CD14-positive monocyte (primary cell): ENCODE results near the gene ICAM2. TPM values are rescaled to one million over a fixed set of nuclear protein-coding genes. Genes with fewer than 3 reads are reported as not detected.

Source experiments
- DNase-seq, 3 donors: peaks; one replicate each; pipeline ENCODE4 v3.0.0-alpha.2; 2011 to 2022
- H2AFZ ChIP-seq: 2 replicates; pipeline ENCODE4 v1.6.0; 2012; ENCODE audit warnings: mild to moderate bottlenecking, low read depth, low read length, inconsistent platforms; ENCODE audit not compliant: insufficient read depth, poor library complexity, severe bottlenecking
- H3K27ac ChIP-seq, 2 donors: 1 replicate in 1 of 2; 2 replicates in 1 of 2; pipeline ENCODE4 v1.5.1; 2012 to 2013; ENCODE audit warnings: low read length in 2 of 2, control low read depth in 1 of 2, inconsistent platforms in 1 of 2, low read depth in 1 of 2, mild to moderate bottlenecking in 1 of 2
- H3K27me3 ChIP-seq, 2 donors: one replicate each; pipeline versions ENCODE4 v1.6.0 to v1.6.1; 2011 to 2013; ENCODE audit warnings: low read length in 2 of 2; ENCODE audit not compliant: control insufficient read depth in 2 of 2, insufficient read depth in 2 of 2
- H3K36me3 ChIP-seq, 2 donors: replicated peaks in 1 of 2; 1 replicate in 1 of 2; 2 replicates in 1 of 2; pipeline versions ENCODE4 v1.5.1 to v1.6.1; 2012 to 2013; ENCODE audit warnings: low read length in 2 of 2, control low read depth in 1 of 2, inconsistent platforms in 1 of 2, mild to moderate bottlenecking in 1 of 2; ENCODE audit not compliant: insufficient read depth in 2 of 2, control insufficient read depth in 1 of 2
- H3K4me1 ChIP-seq, 2 donors: 1 replicate in 1 of 2; 2 replicates in 1 of 2; pipeline versions ENCODE4 v1.5.1 to v1.6.1; 2012 to 2013; ENCODE audit warnings: low read length in 2 of 2, control low read depth in 1 of 2, inconsistent platforms in 1 of 2, mild to moderate bottlenecking in 1 of 2, moderate library complexity in 1 of 2; ENCODE audit not compliant: insufficient read depth in 2 of 2, control insufficient read depth in 1 of 2
- H3K4me2 ChIP-seq: replicated peaks from 2 replicates; pipeline ENCODE3; 2012; ENCODE audit warnings: low read length, moderate library complexity, mild to moderate bottlenecking; ENCODE audit not compliant: poor library complexity, severe bottlenecking; ENCODE audit errors: extremely low read depth
- H3K4me3 ChIP-seq, 3 experiments: fragments of 200-600 bp in 1 of 3; sonication (generic) in 1 of 3; replicated peaks in 1 of 3; 1 replicate in 2 of 3; 2 replicates in 1 of 3; pipeline ENCODE4 v1.5.1; 2011 to 2013; ENCODE audit warnings: low read length in 3 of 3, mild to moderate bottlenecking in 3 of 3, control low read depth in 2 of 3, low read depth in 2 of 3, inconsistent platforms in 1 of 3, moderate library complexity in 1 of 3
- H3K79me2 ChIP-seq: 2 replicates; pipeline ENCODE4 v1.6.0; 2012; ENCODE audit warnings: mild to moderate bottlenecking, control low read depth, inconsistent platforms, low read length, moderate library complexity; ENCODE audit not compliant: insufficient read depth
- H3K9ac ChIP-seq: 2 replicates; pipeline ENCODE4 v1.6.0; 2017; ENCODE audit warnings: low read length, mild to moderate bottlenecking; ENCODE audit not compliant: insufficient read depth, poor library complexity, severe bottlenecking
- H3K9me3 ChIP-seq, 2 donors: replicated peaks in 1 of 2; 1 replicate in 1 of 2; 2 replicates in 1 of 2; pipeline versions ENCODE4 v1.5.1 to v1.6.1; 2012 to 2013; ENCODE audit warnings: low read length in 2 of 2, control low read depth in 1 of 2; ENCODE audit not compliant: control insufficient read depth in 1 of 2, insufficient read depth in 1 of 2
- H4K20me1 ChIP-seq: 2 replicates; pipeline ENCODE4 v1.6.0; 2012; ENCODE audit warnings: mild to moderate bottlenecking, low read length, control low read depth, moderate library complexity; ENCODE audit not compliant: insufficient read depth
- H3K27ac Mint-ChIP-seq, 7 donors: one replicate each; pipeline ENCODE4 v1.8.0; 2020; ENCODE audit warnings: mild to moderate bottlenecking in 7 of 7, mixed read lengths in 7 of 7, moderate library complexity in 6 of 7, inconsistent platforms in 2 of 7
- H3K27me3 Mint-ChIP-seq, 3 donors: one replicate each; pipeline ENCODE4 v1.8.0; 2021 to 2022; ENCODE audit warnings: low read depth in 3 of 3, mild to moderate bottlenecking in 3 of 3, mixed read lengths in 3 of 3, moderate library complexity in 3 of 3, inconsistent platforms in 1 of 3
- H3K36me3 Mint-ChIP-seq, 2 donors: one replicate each; pipeline ENCODE4 v1.8.0; 2020; ENCODE audit warnings: mixed read lengths in 2 of 2, inconsistent platforms in 1 of 2, mild to moderate bottlenecking in 1 of 2
- H3K4me1 Mint-ChIP-seq: one replicate; pipeline ENCODE4 v1.8.0; 2020; ENCODE audit warnings: mild to moderate bottlenecking, mixed read lengths
- H3K4me3 Mint-ChIP-seq, 2 donors: one replicate each; pipeline ENCODE4 v1.8.0; 2020; ENCODE audit warnings: mild to moderate bottlenecking in 2 of 2, mixed read lengths in 2 of 2, moderate library complexity in 1 of 2
- H3K9me3 Mint-ChIP-seq, 7 donors: one replicate each; pipeline ENCODE4 v1.8.0; 2020 to 2022; ENCODE audit warnings: mixed read lengths in 7 of 7, mild to moderate bottlenecking in 6 of 7, moderate library complexity in 6 of 7, inconsistent platforms in 2 of 7
- CTCF ChIP-seq: fragments of 200-600 bp; IDR thresholded peaks from one replicate; pipeline ENCODE4 v1.8.0; 2022; ENCODE audit warnings: antibody characterized with exemption, mild to moderate bottlenecking
- WGBS: methylation state at CpG from one replicate; pipeline ENCODE4 v1.1.5; 2013; ENCODE audit warnings: missing lambda C conversion rate; ENCODE audit not compliant: insufficient coverage; 5-methylcytosine and 5-hydroxymethylcytosine counted together
- intact Hi-C, 2 donors: fragments of 100-400 bp; cut with micrococcal nuclease; formaldehyde crosslinking; loops; one replicate each; pipeline versions ENCODE4 v1.15.0 to v1.15.1; 2023
- polyA plus RNA-seq, 3 donors: library from polyadenylated mRNA; depleted of rRNA in 1 of 3; unstranded in 2 of 3; stranded (reverse) in 1 of 3; fragments of 300-500 nt in 2 of 3; fragments of >200 nt in 1 of 3; fragmentation: Illumina TruSeq in 2 of 3; gene quantifications; 1 replicate in 2 of 3; 2 replicates in 1 of 3; pipeline ENCODE4 v1.2.3, GENCODE V29; 2012 to 2021

ICAM2 gene
- polyA plus RNA-seq, 3 donors, result 111 to 186 (median 174) TPM

GRCh38 chr17:64004903-64005733 lies 15.3 kb downstream of the ICAM2 start:
- H3K4me1 Mint-ChIP-seq, result peaks cover 53% of the 10 kb centered on the region
- peaks cover 0 to 5% (median 2%) of the 10 kb centered on the region in 3 donors for H3K27me3 Mint-ChIP-seq
- WGBS, result 92% methylated on average over 15 of the region's 19 CpGs
- no peak overlapping the region for H2AFZ ChIP-seq
- no peak overlapping the region for H3K9ac ChIP-seq
- H3K4me1 ChIP-seq, result peaks cover 49 to 51% of the 10 kb centered on the region in 2 donors
- H3K9me3 Mint-ChIP-seq, result peaks cover 0 to 4% (median 0%) of the 10 kb centered on the region in 7 donors
- H3K4me2 ChIP-seq, result no peak overlapping the region
- no peak overlapping the region for H3K4me3 ChIP-seq
- intact Hi-C loops, result no loop called here
- no peak for DNase-seq
- peaks cover 36 to 48% of the 10 kb centered on the region in 2 donors for H3K36me3 ChIP-seq
- TF ChIP-seq CTCF, result no peak
- H3K9me3 ChIP-seq, result no peaks in the 10 kb centered on the region
- peak overlapping the region in 3 of 7 donors; percentile 25 to 78 (median 63) for H3K27ac Mint-ChIP-seq
- no peaks in the 10 kb centered on the region for H3K27me3 ChIP-seq
- peaks cover 45 to 55% of the 10 kb centered on the region in 2 donors for H3K36me3 Mint-ChIP-seq
- peaks cover 30% of the 10 kb centered on the region for H3K79me2 ChIP-seq
- H3K4me3 Mint-ChIP-seq, result no peak overlapping the region
- H4K20me1 ChIP-seq, result no peaks in the 10 kb centered on the region
- H3K27ac ChIP-seq, result no peak overlapping the region

- peak overlapping the region in 2 of 7 donors; percentile 15 to 52 for H3K27ac Mint-ChIP-seq
- H4K20me1 ChIP-seq, result no peaks in the 10 kb centered on the region
- H3K36me3 ChIP-seq, result peaks cover 36 to 48% of the 10 kb centered on the region in 2 donors
- peaks cover 7 to 12% (median 7%) of the 10 kb centered on the region in 3 donors for H3K27me3 Mint-ChIP-seq
- intact Hi-C loops, result no loop called here
- no peak for TF ChIP-seq CTCF
- no peak overlapping the region for H3K27ac ChIP-seq
- H3K4me1 Mint-ChIP-seq, result peaks cover 51% of the 10 kb centered on the region
- H3K4me3 ChIP-seq, result no peak overlapping the region
- peaks cover 0 to 1% (median 0%) of the 10 kb centered on the region in 7 donors for H3K9me3 Mint-ChIP-seq
- no peak for DNase-seq
- peaks cover 27% of the 10 kb centered on the region for H3K79me2 ChIP-seq
- peaks cover 45 to 47% of the 10 kb centered on the region in 2 donors for H3K4me1 ChIP-seq
- peaks cover 41 to 53% of the 10 kb centered on the region in 2 donors for H3K36me3 Mint-ChIP-seq
- 100% methylated on average over 1 of the region's 7 CpGs for WGBS
- no peak overlapping the region for H2AFZ ChIP-seq
- no peaks in the 10 kb centered on the region for H3K9me3 ChIP-seq
- H3K9ac ChIP-seq, result no peak overlapping the region
- no peak overlapping the region for H3K4me3 Mint-ChIP-seq
- H3K27me3 ChIP-seq, result peaks cover 0 to 6% of the 10 kb centered on the region in 2 donors
- no peak overlapping the region for H3K4me2 ChIP-seq
Observed at GRCh38 chr17:64004218-64004770, 16.1 kb downstream of the ICAM2 start.
